Right lobe of liver (tissue), 6 donors: ENCODE measurements around the gene PIK3CB. TPM values are rescaled to one million over a fixed set of nuclear protein-coding genes. Genes with fewer than 3 reads are reported as not detected.
"Not testable (repeated sequence)": the region's sequence is repeated elsewhere in the genome, so short reads cannot be mapped to it uniquely, and the experiment has no call there.

ENCODE experiments used
- ATAC-seq, 4 donors: fragments of 200-7000 bp; cut with Tn5 transposase; one replicate each; pipeline ENCODE4 v1.9.1; 2020; ENCODE audit warnings: mild to moderate bottlenecking in 4 of 4, moderate library complexity in 4 of 4
- DNase-seq, 3 donors: peaks; one replicate each; pipeline ENCODE4 v3.0.0-alpha.2; 2020
- H3K27ac ChIP-seq, 3 donors: fragments of 200-600 bp; one replicate each; pipeline ENCODE4 v1.8.0; 2022
- H3K27me3 ChIP-seq, 2 donors: fragments of 200-600 bp; one replicate each; pipeline ENCODE4 v1.8.0; 2022
- H3K36me3 ChIP-seq, 4 donors: fragments of 200-600 bp; sonication (generic) in 1 of 4; one replicate each; pipeline versions ENCODE4 v1.5.1 to v1.8.0; 2017 to 2022; ENCODE audit warnings: control low read depth in 1 of 4
- H3K4me1 ChIP-seq, 4 donors: fragments of 200-600 bp; sonication (generic) in 1 of 4; one replicate each; pipeline versions ENCODE4 v1.5.1 to v1.8.0; 2017 to 2022; ENCODE audit warnings: control low read depth in 1 of 4
- H3K4me3 ChIP-seq, 3 donors: fragments of 200-600 bp; one replicate each; pipeline ENCODE4 v1.8.0; 2022
- H3K9me3 ChIP-seq, 4 donors: fragments of 200-600 bp; sonication (generic) in 1 of 4; one replicate each; pipeline versions ENCODE4 v1.5.1 to v1.8.0; 2017 to 2022; ENCODE audit warnings: control low read depth in 1 of 4
- POLR2A ChIP-seq: fragments of 450-650 bp; IDR thresholded peaks from one replicate; pipeline ENCODE4 v1.6.1; 2017; ENCODE audit warnings: antibody characterized with exemption, mild to moderate bottlenecking
- WGBS: methylation state at CpG from one replicate; pipeline ENCODE4 v1.1.6; 2018; ENCODE audit warnings: low coverage, low lambda C conversion rate; ENCODE audit not compliant: insufficient coverage; ENCODE audit errors: missing lambda C conversion rate; 5-methylcytosine and 5-hydroxymethylcytosine counted together
- intact Hi-C, 2 donors: fragments of 100-400 bp; cut with DNase I; formaldehyde crosslinking; loops; one replicate each; pipeline versions ENCODE4 v1.11.2 to v1.14.1; 2022
- total RNA-seq, 6 experiments: library from RNA; depleted of rRNA in 2 of 6; stranded (reverse); fragments of >200 nt in 2 of 6; fragmentation: NEBNext Ultra II Directional in 3 of 6; extraction: Animal tissue kit (Norgen Biotek cat#: 25700) in 3 of 6; gene quantifications; one replicate each; pipeline versions ENCODE4 v1.1.0 to v1.2.4, GENCODE V29; 2016 to 2023
- TF ChIP-seq, protein P1 (sequence below), 4 donors: fragments of 200-600 bp in 3 of 4; fragments of 450-650 bp in 1 of 4; IDR thresholded peaks; one replicate each; pipeline versions ENCODE4 v1.5.1 to v1.8.0; 2016 to 2022; ENCODE audit warnings: antibody characterized with exemption in 4 of 4, mild to moderate bottlenecking in 2 of 4
- donor health status: DM: no; HTN: yes; CAD: no.
- donor health status: DM: no; HTN: no; CAD: no.
- donor health status: DM: no; HTN: no; CAD: no.
- donor health status: DM: no; HTN: yes; CAD: no.
- donor health status: DM: no; HTN: yes; CAD: no.

The PIK3CB gene
- total RNA-seq, 6 experiments from 2014 or later, result 12.1 to 20.9 (median 14.6) TPM

DNA sequence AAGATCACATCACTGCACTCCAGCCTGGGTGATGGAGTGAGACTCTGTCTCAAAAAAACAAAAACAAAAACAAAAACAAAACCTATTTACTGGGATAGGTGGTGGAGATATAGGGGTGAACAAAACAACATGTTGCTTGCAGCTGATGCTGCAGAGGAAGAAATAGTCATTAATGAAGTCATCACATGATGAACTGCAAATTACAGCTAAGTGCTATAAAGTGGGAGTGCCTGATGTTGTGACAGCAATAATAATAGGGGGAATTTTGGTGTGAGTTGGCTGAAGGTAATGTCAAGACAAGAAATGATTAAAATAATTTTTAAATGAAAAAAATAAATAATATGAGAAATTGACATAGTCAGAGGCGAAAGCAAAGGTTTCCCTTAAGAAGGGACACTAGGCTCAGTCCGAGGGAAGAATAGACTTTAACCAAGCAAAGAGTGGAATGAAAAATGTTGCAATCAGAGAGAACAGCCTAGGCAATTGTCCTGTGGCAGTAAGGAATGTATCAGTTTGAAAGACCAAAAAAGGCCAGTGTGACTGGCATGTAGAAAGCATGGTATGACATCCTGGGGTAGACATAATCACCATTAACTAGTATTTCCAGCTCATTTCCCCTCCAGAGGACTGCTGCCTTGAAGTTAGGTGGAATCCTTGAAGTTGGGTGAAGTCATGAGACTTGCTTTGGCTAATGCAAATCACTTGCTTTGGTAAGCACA, 14.7 kb upstream of the PIK3CB start:
- H3K4me1 ChIP-seq, result no peaks in the 10 kb centered on the region

DNA sequence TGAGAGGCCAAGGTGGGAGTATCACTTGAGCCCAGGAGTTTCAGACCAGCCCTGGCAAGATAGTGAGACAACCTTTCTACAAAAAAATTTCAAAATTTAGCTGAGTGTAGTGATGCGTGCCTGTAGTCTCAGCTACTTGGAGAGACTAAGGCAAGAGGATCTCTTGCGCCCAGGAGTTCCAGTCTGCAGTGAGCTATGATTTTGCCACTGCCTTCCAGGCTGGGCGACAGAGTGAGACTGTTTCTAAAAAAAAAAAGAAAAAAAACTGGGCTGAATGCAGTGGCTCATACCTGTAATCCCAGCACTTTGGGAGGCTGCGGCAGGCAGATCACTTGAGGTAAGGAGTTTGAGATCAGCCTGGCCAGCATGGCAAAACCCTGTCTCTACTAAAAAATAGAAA, 14.0 kb upstream of the PIK3CB start:
- intact Hi-C loops, result loop anchor here in 1 of 2 donors (10.0 kb wide), 1 partner anchor 66 kb away; no protein-coding TSS in a partner anchor
- no peak overlapping the region for H3K4me3 ChIP-seq
- ATAC-seq, result no peak
- WGBS, result 88% methylated on average over 3 of the region's 4 CpGs
- no peaks in the 10 kb centered on the region for H3K36me3 ChIP-seq
- TF ChIP-seq POLR2A, result no peak
- TF ChIP-seq, protein P1, sequence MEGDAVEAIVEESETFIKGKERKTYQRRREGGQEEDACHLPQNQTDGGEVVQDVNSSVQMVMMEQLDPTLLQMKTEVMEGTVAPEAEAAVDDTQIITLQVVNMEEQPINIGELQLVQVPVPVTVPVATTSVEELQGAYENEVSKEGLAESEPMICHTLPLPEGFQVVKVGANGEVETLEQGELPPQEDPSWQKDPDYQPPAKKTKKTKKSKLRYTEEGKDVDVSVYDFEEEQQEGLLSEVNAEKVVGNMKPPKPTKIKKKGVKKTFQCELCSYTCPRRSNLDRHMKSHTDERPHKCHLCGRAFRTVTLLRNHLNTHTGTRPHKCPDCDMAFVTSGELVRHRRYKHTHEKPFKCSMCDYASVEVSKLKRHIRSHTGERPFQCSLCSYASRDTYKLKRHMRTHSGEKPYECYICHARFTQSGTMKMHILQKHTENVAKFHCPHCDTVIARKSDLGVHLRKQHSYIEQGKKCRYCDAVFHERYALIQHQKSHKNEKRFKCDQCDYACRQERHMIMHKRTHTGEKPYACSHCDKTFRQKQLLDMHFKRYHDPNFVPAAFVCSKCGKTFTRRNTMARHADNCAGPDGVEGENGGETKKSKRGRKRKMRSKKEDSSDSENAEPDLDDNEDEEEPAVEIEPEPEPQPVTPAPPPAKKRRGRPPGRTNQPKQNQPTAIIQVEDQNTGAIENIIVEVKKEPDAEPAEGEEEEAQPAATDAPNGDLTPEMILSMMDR (IDR thresholded peaks at IDR 0.05), result no peak
- no peaks in the 10 kb centered on the region for H3K4me1 ChIP-seq
- no peaks in the 10 kb centered on the region for H3K9me3 ChIP-seq
- no peak overlapping the region for H3K27ac ChIP-seq
- no peak for DNase-seq
- no peaks in the 10 kb centered on the region for H3K27me3 ChIP-seq

More for the DNA sequence above, 14.7 kb upstream of the PIK3CB start:
- Histone ChIP-seq H3K27me3 (no peaks in the 10 kb centered on the region), H3K9me3 (no peaks in the 10 kb centered on the region), H3K4me3 (no peak overlapping the region), H3K36me3 (no peaks in the 10 kb centered on the region), H3K27ac (no peak overlapping the region)
- TF ChIP-seq, protein P1 (IDR thresholded peaks at IDR 0.05), result no peak
- no peak for TF ChIP-seq POLR2A
- ATAC-seq (peak in 1 of 4 donors; percentile 25), DNase-seq (no peak)
- intact Hi-C loops, result loop anchor here in 1 of 2 donors (10.0 kb wide), 1 partner anchor 65 kb away; no protein-coding TSS in a partner anchor
- WGBS, result 57% methylated on average over 2 of the region's 2 CpGs

DNA sequence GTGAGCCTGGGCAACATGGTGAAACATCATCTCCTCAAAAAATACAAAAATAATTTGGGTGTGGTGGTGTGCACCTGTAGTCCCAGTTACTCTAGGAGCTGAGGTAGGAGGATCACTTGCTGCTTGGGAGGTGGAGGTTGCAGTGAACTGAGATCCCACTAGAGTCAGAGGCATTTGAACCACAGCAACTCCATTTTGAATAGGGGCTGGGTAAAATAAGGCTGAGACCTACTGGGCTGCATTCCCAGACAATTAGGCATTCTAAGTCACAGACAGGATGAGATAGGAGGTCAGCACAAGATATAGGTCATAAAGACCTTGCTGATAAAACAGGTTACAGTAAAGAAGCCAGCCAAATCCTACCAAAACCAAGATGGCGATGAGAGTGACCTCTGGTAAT, 12.1 kb upstream of the PIK3CB start:
- WGBS, result 88% methylated on average over 1 of the region's 1 CpG
- not testable (repeated sequence) for H3K27ac ChIP-seq, H3K4me1 ChIP-seq

GRCh38 chr3:138846262-138846791, 11.6 kb upstream of the PIK3CB start:
- intact Hi-C loops, result loop anchor here in 1 of 2 donors (10.0 kb wide), 1 partner anchor 68 kb away; no protein-coding TSS in a partner anchor
- Histone ChIP-seq H3K9me3 (no peaks in the 10 kb centered on the region), H3K27ac (no peak overlapping the region), H3K27me3 (no peaks in the 10 kb centered on the region), H3K4me3 (no peak overlapping the region), H3K4me1 (no peaks in the 10 kb centered on the region), H3K36me3 (no peaks in the 10 kb centered on the region)
- ATAC-seq, result peak in 2 of 4 donors; percentile 29 to 45
- WGBS, result 64% methylated on average over 9 of the region's 10 CpGs
- TF ChIP-seq, protein P1 (IDR thresholded peaks at IDR 0.05), result no peak
- no peak for TF ChIP-seq POLR2A
- DNase-seq, result no peak

More for the DNA sequence above, 12.1 kb upstream of the PIK3CB start:
- not testable (repeated sequence) for H3K36me3 ChIP-seq, H3K27me3 ChIP-seq, H3K4me3 ChIP-seq, DNase-seq, ATAC-seq, H3K9me3 ChIP-seq
- intact Hi-C loops, result loop anchor here in 1 of 2 donors (10.0 kb wide), 1 partner anchor 68 kb away; no protein-coding TSS in a partner anchor

- Histone ChIP-seq H3K9me3 (no peaks in the 10 kb centered on the region), H3K36me3 (no peaks in the 10 kb centered on the region), H3K27ac (no peak overlapping the region), H3K4me3 (no peak overlapping the region), H3K4me1 (no peaks in the 10 kb centered on the region), H3K27me3 (no peaks in the 10 kb centered on the region)
- ATAC-seq, result no peak
- intact Hi-C loops, result loop anchor here in 1 of 2 donors (10.0 kb wide), 1 partner anchor 69 kb away; no protein-coding TSS in a partner anchor
- DNase-seq, result no peak
- WGBS, result 77% methylated on average over 6 of the region's 6 CpGs
- no peak for TF ChIP-seq POLR2A
- TF ChIP-seq, protein P1 (IDR thresholded peaks at IDR 0.05), result no peak
Measured at GRCh38 chr3:138845771-138846173, 11.0 kb upstream of the PIK3CB start.
